Measurements from ENCODE around the gene EHMT2.

DNA sequence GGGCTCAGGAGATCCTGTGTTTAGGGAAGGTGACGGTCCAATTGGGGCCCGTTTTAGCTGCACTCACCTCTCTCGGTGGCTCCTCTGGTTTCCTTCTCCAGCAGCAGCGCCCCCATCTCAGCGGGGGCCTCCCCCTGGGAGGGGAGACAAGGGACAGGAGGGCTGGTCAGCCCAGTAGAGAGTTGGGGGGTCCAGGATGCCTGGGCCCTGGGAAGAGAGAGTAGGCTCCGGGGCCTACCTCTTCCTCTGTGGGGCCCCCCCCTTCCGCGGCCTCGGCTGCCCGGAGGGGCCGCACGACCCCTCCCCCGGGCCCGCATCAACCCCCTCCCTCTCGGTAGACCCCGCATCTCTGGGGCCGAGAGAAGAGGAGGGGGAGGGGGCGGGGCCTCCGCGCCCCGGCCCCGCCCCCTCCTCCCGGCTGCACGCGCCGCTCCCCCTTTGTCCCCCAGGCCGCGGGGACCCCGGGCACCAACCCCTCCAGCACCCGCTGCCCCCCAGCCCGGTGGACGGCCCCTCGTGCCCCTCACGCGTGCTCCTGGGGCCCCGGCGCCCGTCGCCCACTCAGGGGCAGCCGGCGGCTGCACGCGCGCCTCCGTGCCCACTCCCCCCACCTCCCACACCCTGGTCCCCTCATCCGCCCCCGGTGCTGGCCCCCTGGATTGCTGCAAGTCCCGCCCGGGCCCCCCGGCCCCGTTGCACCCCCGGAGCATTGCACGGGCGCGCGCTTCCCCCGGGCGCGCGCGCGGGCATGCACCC, 464 bp downstream of the EHMT2 start:
- TF ChIP-seq, protein P1, sequence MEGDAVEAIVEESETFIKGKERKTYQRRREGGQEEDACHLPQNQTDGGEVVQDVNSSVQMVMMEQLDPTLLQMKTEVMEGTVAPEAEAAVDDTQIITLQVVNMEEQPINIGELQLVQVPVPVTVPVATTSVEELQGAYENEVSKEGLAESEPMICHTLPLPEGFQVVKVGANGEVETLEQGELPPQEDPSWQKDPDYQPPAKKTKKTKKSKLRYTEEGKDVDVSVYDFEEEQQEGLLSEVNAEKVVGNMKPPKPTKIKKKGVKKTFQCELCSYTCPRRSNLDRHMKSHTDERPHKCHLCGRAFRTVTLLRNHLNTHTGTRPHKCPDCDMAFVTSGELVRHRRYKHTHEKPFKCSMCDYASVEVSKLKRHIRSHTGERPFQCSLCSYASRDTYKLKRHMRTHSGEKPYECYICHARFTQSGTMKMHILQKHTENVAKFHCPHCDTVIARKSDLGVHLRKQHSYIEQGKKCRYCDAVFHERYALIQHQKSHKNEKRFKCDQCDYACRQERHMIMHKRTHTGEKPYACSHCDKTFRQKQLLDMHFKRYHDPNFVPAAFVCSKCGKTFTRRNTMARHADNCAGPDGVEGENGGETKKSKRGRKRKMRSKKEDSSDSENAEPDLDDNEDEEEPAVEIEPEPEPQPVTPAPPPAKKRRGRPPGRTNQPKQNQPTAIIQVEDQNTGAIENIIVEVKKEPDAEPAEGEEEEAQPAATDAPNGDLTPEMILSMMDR (conservative IDR thresholded peaks at IDR 0.05) = no peak
- TF ChIP-seq EZH2 (IDR thresholded peaks at IDR 0.05; ENCODE audit: low read depth) = no peak
